ENCODE data around the gene SLC31A1.

Gene SLC31A1

GRCh38 chr9:113309204-113309813, 88.0 kb downstream of the SLC31A1 start:
- DNase-seq: no peak

GRCh38 chr9:113310538-113310937, 89.2 kb downstream of the SLC31A1 start:
- DNase-seq: no peak

- no peak for DNase-seq
These were observed 90.6 kb downstream of the SLC31A1 start for GRCh38 chr9:113311961-113312360.

- no peak for DNase-seq
These were observed 91.9 kb downstream of the SLC31A1 start for GRCh38 chr9:113313261-113313660.
